Common myeloid progenitor, CD34-positive (primary cell): ENCODE data around the gene IL21R.
"Not testable (repeated sequence)": the region's sequence is repeated elsewhere in the genome, so short reads cannot be mapped to it uniquely, and the experiment has no call there.

Experiments used
- CTCF ChIA-PET: fragments of 350-600 bp; sonication (Branson Sonifier 250); formaldehyde crosslinking; loops from one replicate; lab custom pipeline; 2021; ENCODE audit warnings: antibody characterized with exemption; lab: Charles Lee
- POLR2A ChIA-PET: fragments of 350-600 bp; sonication (Branson Sonifier 250); formaldehyde crosslinking; loops from one replicate; lab custom pipeline; 2021; ENCODE audit warnings: antibody characterized with exemption; lab: Charles Lee
- DNase-seq, 3 donors: peaks; one replicate each; pipeline versions ENCODE4 v3.0.0 to v3.0.0-alpha.2; 2013
- H3K27ac ChIP-seq, 2 experiments: 1 replicate in 1 of 2; 2 replicates in 1 of 2; pipeline ENCODE4 v1.7.0; 2013; ENCODE audit warnings: inconsistent platforms in 2 of 2, low read length in 2 of 2, mild to moderate bottlenecking in 2 of 2, low read depth in 1 of 2, moderate library complexity in 1 of 2; ENCODE audit not compliant: severe bottlenecking in 2 of 2, insufficient read depth in 1 of 2, poor library complexity in 1 of 2
- H3K27me3 ChIP-seq, 5 experiments: replicated peaks in 2 of 5; 1 replicate in 3 of 5; 2 replicates in 2 of 5; pipeline versions ENCODE4 v1.6.1 to v1.7.0; 2013; ENCODE audit warnings: low read length in 4 of 5, mild to moderate bottlenecking in 2 of 5, moderate library complexity in 2 of 5, inconsistent platforms in 1 of 5; ENCODE audit not compliant: insufficient read depth in 5 of 5, control insufficient read depth in 4 of 5
- H3K36me3 ChIP-seq, 4 experiments: 1 replicate in 2 of 4; 2 replicates in 2 of 4; pipeline versions ENCODE4 v1.6.1 to v1.7.0; 2013; ENCODE audit warnings: low read length in 3 of 4, control low read depth in 1 of 4, mild to moderate bottlenecking in 1 of 4; ENCODE audit not compliant: control insufficient read depth in 4 of 4, insufficient read depth in 4 of 4
- H3K4me1 ChIP-seq, 4 experiments: 1 replicate in 3 of 4; 2 replicates in 1 of 4; pipeline versions ENCODE4 v1.6.1 to v1.7.1; 2013; ENCODE audit warnings: low read length in 3 of 4, mild to moderate bottlenecking in 3 of 4, control low read depth in 1 of 4, inconsistent platforms in 1 of 4, moderate library complexity in 1 of 4; ENCODE audit not compliant: control insufficient read depth in 4 of 4, insufficient read depth in 4 of 4; ENCODE audit errors: control extremely low read depth in 1 of 4
- H3K4me3 ChIP-seq, 7 experiments: 1 replicate in 4 of 7; 2 replicates in 3 of 7; pipeline versions ENCODE4 v1.5.1 to v1.7.0; 2013; ENCODE audit warnings: mild to moderate bottlenecking in 7 of 7, low read length in 6 of 7, moderate library complexity in 6 of 7, inconsistent platforms in 2 of 7, low read depth in 2 of 7, control low read depth in 1 of 7; ENCODE audit not compliant: insufficient read depth in 4 of 7, control insufficient read depth in 1 of 7; ENCODE audit errors: extremely low read depth in 1 of 7
- H3K9me3 ChIP-seq, 5 experiments: 1 replicate in 4 of 5; 2 replicates in 1 of 5; pipeline versions ENCODE4 v1.6.1 to v1.7.1; 2013; ENCODE audit warnings: low read length in 4 of 5, mild to moderate bottlenecking in 2 of 5, inconsistent platforms in 1 of 5, low read depth in 1 of 5, moderate library complexity in 1 of 5; ENCODE audit not compliant: control insufficient read depth in 4 of 5, insufficient read depth in 2 of 5; ENCODE audit errors: control extremely low read depth in 1 of 5
- WGBS: methylation state at CpG from one replicate; pipeline ENCODE4 v1.1.5; 2013; ENCODE audit not compliant: insufficient coverage; 5-methylcytosine and 5-hydroxymethylcytosine counted together

Gene IL21R

GRCh38 chr16:27389272-27389961, 12.6 kb upstream of the IL21R start:
- Histone ChIP-seq H3K27ac (no peak overlapping the region), H3K4me3 (no peak overlapping the region), H3K27me3 (no peaks in the 10 kb centered on the region), H3K36me3 (no peaks in the 10 kb centered on the region), H3K4me1 (peaks cover 0 to 11% (median 2%) of the 10 kb centered on the region in 4 experiments), H3K9me3 (peaks cover 0 to 45% (median 4%) of the 10 kb centered on the region in 5 experiments)
- WGBS, result 78% methylated on average over 3 of the region's 8 CpGs
- CTCF ChIA-PET, result interaction anchor here (0.5 to 11.8 kb wide), 5 partner anchors 9 to 1996 kb away, joined by 3 to 95 read pairs (median 3); partner anchors contain the start of gene IL21R
- POLR2A ChIA-PET, result interaction anchor here (0.9 kb wide), 1 partner anchor 12 kb away, joined by 4 read pairs; no protein-coding TSS in a partner anchor
- DNase-seq, result peak in 2 of 3 donors; percentile 52 to 57

DNA sequence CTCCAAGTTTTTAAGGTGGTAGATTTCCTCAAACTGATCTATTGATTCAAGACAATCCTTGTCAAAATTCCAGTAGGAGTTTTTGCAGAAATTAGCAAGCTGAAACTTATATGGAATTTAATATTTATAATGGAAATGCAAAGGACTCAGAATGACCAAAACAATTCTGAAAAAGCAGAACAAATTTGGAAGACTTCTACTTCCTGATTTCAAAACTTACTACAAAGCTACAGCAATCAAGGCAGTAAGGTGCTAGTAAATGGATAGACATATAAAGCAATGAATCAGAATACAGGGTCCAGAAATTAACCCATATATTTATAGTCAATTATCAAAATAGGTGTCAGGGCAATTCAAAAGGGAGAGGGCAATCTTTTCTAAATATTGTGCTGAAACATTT, 11.8 kb upstream of the IL21R start:
- ChIA-PET CTCF (interaction anchor here (0.9 to 11.8 kb wide), 3 partner anchors 11 to 230 kb away, joined by 3 to 95 read pairs (median 28); partner anchors contain the start of gene IL21R), POLR2A (interaction anchor here (0.9 kb wide), 1 partner anchor 11 kb away, joined by 4 read pairs; no protein-coding TSS in a partner anchor)
- H3K4me1 ChIP-seq, result peaks cover 0 to 4% (median 2%) of the 10 kb centered on the region in 4 experiments
- no peak overlapping the region for H3K27ac ChIP-seq
- H3K36me3 ChIP-seq, result no peaks in the 10 kb centered on the region
- DNase-seq, result no peak
- no peaks in the 10 kb centered on the region for H3K27me3 ChIP-seq
- H3K9me3 ChIP-seq, result peaks cover 0 to 40% (median 3%) of the 10 kb centered on the region in 5 experiments
- H3K4me3 ChIP-seq, result no peak overlapping the region

DNA sequence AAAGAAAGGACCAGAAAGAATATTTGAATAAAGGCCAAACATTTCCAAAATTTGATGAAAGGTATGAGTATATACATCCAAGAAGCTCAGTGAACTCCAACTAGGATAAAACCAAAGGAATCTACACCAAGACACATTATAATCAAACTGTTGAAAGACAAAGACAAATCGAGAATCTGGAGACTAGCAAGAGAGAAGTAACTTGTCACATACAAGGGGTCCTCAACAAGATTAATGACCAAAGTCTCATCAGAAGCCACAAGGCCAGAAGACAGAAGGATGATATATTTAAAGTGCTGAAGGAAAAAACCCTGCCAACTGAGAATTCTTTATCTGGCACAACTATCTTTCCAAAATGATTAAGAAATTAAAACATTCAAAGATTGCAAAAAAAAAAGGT, 9.3 kb upstream of the IL21R start:
- no peaks in the 10 kb centered on the region for H3K36me3 ChIP-seq
- H3K9me3 ChIP-seq, result peaks cover 0 to 36% (median 3%) of the 10 kb centered on the region in 5 experiments
- peaks cover 0 to 4% (median 2%) of the 10 kb centered on the region in 4 experiments for H3K4me1 ChIP-seq
- H3K27me3 ChIP-seq, result no peaks in the 10 kb centered on the region
- whole genome bisulfite sequencing, result no CpG with 5 or more reads among the region's 1 CpG
- POLR2A ChIA-PET, result no interaction called here
- DNase-seq, result no peak
- no peak overlapping the region for H3K27ac ChIP-seq
- no peak overlapping the region for H3K4me3 ChIP-seq
- CTCF ChIA-PET, result interaction anchor here (1.6 to 11.8 kb wide), 2 partner anchors 19 to 213 kb away, joined by 4 to 95 read pairs; no protein-coding TSS in a partner anchor

DNA sequence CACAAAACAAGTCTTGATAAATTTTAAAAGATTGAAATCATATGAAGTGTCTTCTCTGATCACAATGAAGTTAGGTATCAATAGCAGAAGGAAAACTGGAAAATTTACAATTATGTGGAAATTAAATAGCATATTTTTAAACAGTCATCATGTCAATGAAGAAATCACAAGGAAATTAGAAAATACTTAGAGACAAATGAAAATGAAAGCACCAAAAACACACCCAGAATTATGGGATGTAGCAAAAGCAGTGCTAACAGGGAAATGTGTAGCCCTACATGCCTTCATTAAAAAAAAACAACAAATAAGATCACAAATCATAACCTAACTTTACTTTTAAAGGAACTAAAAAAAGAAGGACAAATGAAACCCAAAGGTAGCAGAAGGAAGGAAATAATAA, 7.5 kb upstream of the IL21R start:
- ChIA-PET CTCF (interaction anchor here (11.8 kb wide), 1 partner anchor 21 kb away, joined by 95 read pairs; no protein-coding TSS in a partner anchor), POLR2A (no interaction called here)
- no peak for DNase-seq
- no peak overlapping the region for H3K27ac ChIP-seq
- H3K36me3 ChIP-seq, result no peaks in the 10 kb centered on the region
- H3K4me1 ChIP-seq, result peaks cover 4 to 17% (median 9%) of the 10 kb centered on the region in 4 experiments
- peaks cover 0 to 36% (median 0%) of the 10 kb centered on the region in 5 experiments for H3K9me3 ChIP-seq
- H3K27me3 ChIP-seq, result no peaks in the 10 kb centered on the region
- H3K4me3 ChIP-seq, result no peak overlapping the region

- WGBS, result 96% methylated on average over 7 of the region's 15 CpGs
- POLR2A ChIA-PET, result interaction anchor here (0.9 kb wide), 1 partner anchor 31 kb away, joined by 3 read pairs; no protein-coding TSS in a partner anchor
- H3K4me1 ChIP-seq, result peaks cover 2 to 50% (median 38%) of the 10 kb centered on the region in 4 experiments
Measured at GRCh38 chr16:27398341-27398893, 3.6 kb upstream of the IL21R start.

DNA sequence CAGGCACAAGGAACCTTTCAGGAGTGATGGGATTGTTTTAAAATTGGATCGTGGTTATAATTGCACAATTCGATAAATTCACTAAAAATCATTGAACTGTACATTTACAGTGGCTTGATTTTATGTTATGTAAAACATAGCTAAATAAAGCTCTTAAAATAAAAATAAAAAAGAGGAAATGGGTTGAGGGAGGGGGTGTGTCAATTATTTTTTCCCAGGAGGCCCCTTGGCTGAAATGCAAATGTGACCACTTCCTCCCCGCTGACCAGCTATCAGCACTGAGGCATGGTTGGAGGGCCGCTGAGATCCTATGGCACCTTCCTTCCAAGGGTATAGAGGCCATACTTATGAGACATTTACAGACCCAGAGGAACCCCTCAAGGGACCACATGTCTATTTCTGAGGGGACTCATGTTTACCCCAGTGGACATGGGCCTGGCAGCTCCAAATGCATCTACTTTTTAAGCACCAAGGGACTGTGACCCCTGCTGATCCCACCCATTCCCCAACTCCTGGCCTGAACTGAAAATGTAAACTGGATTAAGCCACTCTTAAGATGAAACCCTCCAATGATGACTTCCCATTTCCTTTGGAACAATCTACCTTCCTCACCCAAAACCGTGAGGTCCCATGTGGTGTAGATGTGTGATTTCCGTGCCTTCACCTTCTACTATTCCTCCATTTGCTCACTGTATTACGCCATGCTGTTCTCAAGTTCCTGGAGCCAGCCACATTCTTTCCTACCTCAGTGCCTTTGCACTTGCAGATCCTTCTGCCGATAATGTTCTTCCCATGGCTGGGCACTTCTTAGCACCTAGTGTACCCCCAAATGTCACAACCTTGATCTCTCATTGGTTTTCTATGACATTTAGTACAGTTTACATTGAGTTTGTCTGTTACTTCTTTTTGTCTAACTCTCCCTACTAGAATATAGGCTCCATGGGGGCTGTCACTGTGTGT, 2.8 kb upstream of the IL21R start:
- CTCF ChIA-PET, result interaction anchor here (0.9 to 6.0 kb wide), 13 partner anchors 8 to 164 kb away, joined by 3 to 35 read pairs (median 4); no protein-coding TSS in a partner anchor
- H3K27ac ChIP-seq, result no peak overlapping the region
- H3K36me3 ChIP-seq, result no peaks in the 10 kb centered on the region
- POLR2A ChIA-PET, result interaction anchor here (0.9 kb wide), 1 partner anchor 31 kb away, joined by 3 read pairs; no protein-coding TSS in a partner anchor
- no peak overlapping the region for H3K4me3 ChIP-seq
- peaks cover 0 to 13% (median 0%) of the 10 kb centered on the region in 5 experiments for H3K9me3 ChIP-seq
- no peaks in the 10 kb centered on the region for H3K27me3 ChIP-seq
- peaks cover 2 to 57% (median 41%) of the 10 kb centered on the region in 4 experiments for H3K4me1 ChIP-seq
- WGBS, result 44% methylated on average over 2 of the region's 8 CpGs
- peak in 2 of 3 donors; percentile 57 to 70 for DNase-seq

More at GRCh38 chr16:27398341-27398893, 3.6 kb upstream of the IL21R start:
- DNase-seq, H3K36me3 ChIP-seq, H3K27ac ChIP-seq, H3K27me3 ChIP-seq, H3K4me3 ChIP-seq: not testable (repeated sequence)
- CTCF ChIA-PET, result interaction anchor here (1.0 to 1.4 kb wide), 6 partner anchors 9 to 31 kb away, joined by 3 to 6 read pairs (median 4); no protein-coding TSS in a partner anchor
- peaks cover 0 to 17% (median 0%) of the 10 kb centered on the region in 5 experiments for H3K9me3 ChIP-seq
